BJ (cell line): Measurements from ENCODE around the gene TEC. TPM values are rescaled to one million over a fixed set of nuclear protein-coding genes. Genes with fewer than 3 reads are reported as not detected.

Experiments used
- CTCF ChIA-PET: fragments of 350-600 bp; formaldehyde crosslinking; extraction: SDS; loops from one replicate; lab custom pipeline; 2021; ENCODE audit warnings: antibody characterized with exemption, inconsistent platforms; lab: Yijun Ruan, JAX
- POLR2A ChIA-PET: fragments of 300-600 bp; sonication (Branson Sonifier 250); formaldehyde crosslinking; extraction: SDS; loops from one replicate; lab custom pipeline; 2021; ENCODE audit warnings: antibody characterized with exemption; lab: Charles Lee
- DNase-seq: peaks from one replicate; pipeline ENCODE4 v3.0.0-alpha.2; 2011; ENCODE audit warnings: low read depth
- H3K27me3 ChIP-seq: 2 replicates; pipeline ENCODE4 v1.6.0; 2011; ENCODE audit warnings: low read length; ENCODE audit not compliant: control insufficient read depth, insufficient read depth
- H3K36me3 ChIP-seq: 2 replicates; pipeline ENCODE4 v1.5.1; 2011; ENCODE audit warnings: low read length; ENCODE audit not compliant: control insufficient read depth, insufficient read depth
- H3K4me3 ChIP-seq: 2 replicates; pipeline ENCODE4 v1.5.1; 2011; ENCODE audit warnings: low read depth, mild to moderate bottlenecking, control low read depth, low read length
- polyA plus RNA-seq: library from polyadenylated mRNA; depleted of rRNA; stranded (reverse); fragments of >200 nt; gene quantifications from 2 replicates; pipeline ENCODE4 v1.2.3, GENCODE V29; 2011
- TF ChIP-seq, protein P1 (sequence below): IDR thresholded peaks from 2 replicates; pipeline ENCODE4 v1.5.1; 2011; ENCODE audit warnings: low read depth, mild to moderate bottlenecking, control low read depth, inconsistent platforms, low read length, moderate library complexity; ENCODE audit not compliant: insufficient read depth

Gene TEC
- polyA plus RNA-seq, 1 experiment = 0.20 TPM

DNA sequence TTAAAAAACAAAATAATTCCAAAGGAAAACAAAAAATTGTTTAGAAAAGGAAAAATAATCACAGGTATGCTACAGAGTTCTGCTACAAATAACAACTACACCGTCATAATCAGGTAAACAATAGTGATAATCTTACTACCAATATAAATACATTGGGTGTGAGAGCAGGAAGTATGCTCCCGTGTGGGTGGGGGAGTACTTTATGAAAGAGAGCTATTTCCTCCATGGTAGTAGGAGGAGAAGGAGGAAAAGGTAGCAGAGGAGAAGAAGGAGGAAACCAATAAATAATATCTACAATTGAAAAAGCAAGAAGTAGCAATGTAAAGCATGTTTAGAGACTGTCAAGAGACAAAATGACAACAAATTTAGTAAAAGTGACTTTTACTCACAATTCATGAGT lies 35.1 kb downstream of the TEC start:
- peaks cover 1% of the 10 kb centered on the region; the same call in 1 of the 2 replicates for H3K27me3 ChIP-seq
- ChIA-PET POLR2A (no interaction called here), CTCF (no interaction called here)
- no peak overlapping the region for H3K4me3 ChIP-seq
- H3K36me3 ChIP-seq = no peaks in the 10 kb centered on the region
- DNase-seq = no peak
- TF ChIP-seq, protein P1, sequence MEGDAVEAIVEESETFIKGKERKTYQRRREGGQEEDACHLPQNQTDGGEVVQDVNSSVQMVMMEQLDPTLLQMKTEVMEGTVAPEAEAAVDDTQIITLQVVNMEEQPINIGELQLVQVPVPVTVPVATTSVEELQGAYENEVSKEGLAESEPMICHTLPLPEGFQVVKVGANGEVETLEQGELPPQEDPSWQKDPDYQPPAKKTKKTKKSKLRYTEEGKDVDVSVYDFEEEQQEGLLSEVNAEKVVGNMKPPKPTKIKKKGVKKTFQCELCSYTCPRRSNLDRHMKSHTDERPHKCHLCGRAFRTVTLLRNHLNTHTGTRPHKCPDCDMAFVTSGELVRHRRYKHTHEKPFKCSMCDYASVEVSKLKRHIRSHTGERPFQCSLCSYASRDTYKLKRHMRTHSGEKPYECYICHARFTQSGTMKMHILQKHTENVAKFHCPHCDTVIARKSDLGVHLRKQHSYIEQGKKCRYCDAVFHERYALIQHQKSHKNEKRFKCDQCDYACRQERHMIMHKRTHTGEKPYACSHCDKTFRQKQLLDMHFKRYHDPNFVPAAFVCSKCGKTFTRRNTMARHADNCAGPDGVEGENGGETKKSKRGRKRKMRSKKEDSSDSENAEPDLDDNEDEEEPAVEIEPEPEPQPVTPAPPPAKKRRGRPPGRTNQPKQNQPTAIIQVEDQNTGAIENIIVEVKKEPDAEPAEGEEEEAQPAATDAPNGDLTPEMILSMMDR = no peak

DNA sequence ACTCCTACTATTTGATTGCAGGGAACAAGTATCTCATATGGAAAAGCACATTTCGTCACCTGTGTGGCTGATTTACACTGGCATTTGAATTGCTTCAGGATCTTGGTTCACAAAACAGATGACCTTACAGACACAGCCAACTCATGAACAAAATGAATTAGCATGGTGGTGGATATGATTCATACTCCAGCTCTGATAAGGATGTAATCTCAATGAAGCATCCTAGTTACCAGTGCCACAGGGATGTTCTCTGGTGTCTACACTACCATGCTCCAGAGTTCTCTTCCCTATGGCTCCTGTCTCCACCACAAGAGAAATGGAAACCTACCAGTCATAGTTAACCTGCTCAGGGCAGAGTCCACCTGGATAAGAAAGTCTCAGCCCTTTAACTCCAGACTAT lies 40.7 kb downstream of the TEC start:
- ChIA-PET CTCF (interaction anchor here (1.3 kb wide), 1 partner anchor 8 kb away, joined by 3 read pairs; no protein-coding TSS in a partner anchor), POLR2A (no interaction called here)
- no peak for DNase-seq
- Histone ChIP-seq H3K27me3 (peaks cover 1% of the 10 kb centered on the region; the same call in 1 of the 2 replicates), H3K4me3 (no peak overlapping the region), H3K36me3 (no peaks in the 10 kb centered on the region)
- TF ChIP-seq, protein P1 = no peak

DNA sequence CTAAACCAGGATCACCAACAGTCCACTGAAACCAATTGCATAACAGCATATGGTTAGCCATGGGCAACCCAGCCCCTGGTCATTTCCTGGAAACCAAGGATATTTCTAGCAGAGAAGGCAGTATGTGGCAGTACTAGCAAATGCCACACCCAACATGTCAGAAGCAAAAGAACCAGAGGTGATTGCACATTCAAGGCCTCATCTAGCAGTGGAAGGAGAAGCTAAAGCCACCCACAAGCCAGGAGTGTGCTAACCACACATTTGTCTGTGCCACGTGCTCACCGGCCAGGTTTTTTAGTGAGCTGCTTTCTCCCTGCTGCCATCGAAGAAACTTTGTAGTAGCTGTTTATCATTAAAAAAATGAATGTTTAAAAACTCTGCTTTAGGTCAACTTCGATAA lies 42.0 kb downstream of the TEC start:
- TF ChIP-seq, protein P1 = no peak
- Histone ChIP-seq H3K4me3 (no peak overlapping the region), H3K36me3 (no peaks in the 10 kb centered on the region), H3K27me3 (no peaks in the 10 kb centered on the region; the same call in 1 of the 2 replicates)
- ChIA-PET POLR2A (no interaction called here), CTCF (no interaction called here)
- no peak for DNase-seq

DNA sequence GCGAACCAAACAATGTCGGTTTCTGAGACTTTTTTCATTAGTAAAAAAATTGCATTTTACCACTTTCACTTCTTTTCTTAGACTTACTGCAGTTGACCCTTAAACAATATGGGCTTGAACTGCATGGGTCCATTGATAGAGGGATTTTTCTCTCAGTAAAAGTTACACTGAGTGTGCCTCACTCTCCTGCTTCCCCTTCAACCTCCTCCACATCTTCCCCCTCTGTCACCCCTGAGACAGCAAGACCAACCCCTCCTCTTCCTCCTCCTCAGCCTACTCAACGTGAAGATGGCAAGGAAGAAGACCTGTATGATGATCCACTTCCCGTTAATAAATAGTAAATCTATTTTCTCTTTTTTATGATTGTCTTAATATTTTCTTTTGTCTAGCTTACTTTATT lies 43.4 kb downstream of the TEC start:
- CTCF ChIA-PET = no interaction called here

DNA sequence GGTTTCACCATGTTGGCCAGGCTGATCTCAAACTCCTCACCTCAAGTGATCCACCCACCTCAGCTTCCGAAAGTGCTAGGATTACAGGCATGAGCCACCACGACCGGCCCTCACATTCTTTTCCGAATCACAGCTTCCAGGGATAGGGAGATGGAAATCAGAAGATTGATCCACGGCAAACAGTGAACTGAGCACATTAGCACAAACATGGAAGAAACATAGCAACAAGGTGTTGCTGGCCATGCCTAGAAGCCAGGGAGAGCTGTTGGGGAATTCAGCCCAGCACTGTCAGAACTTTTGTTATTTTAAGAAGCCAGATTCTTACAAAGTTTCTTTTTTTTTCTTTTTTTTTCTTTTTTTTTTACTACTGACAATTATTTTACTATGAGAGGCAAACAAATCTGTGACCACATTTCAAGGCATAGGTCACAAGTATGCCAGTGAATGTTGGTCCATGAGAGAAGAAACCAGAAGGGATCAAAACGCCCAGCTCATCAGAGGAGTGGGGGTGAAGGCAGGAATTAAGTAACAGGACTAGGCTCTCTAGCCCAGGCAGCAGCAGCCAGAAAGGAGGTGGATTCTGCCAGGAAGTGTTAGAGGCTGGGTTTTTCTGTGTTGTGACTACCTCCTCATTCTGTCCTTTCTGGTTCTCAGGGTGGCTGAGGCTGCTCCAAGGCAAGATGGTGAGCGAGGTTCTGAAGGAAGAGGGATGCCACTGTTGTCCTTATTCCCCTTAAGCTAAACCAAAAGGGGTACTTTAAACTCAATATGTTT lies 44.1 kb downstream of the TEC start:
- no peak for DNase-seq
- TF ChIP-seq, protein P1 = no peak
- H3K27me3 ChIP-seq = no peaks in the 10 kb centered on the region; the same call in 1 of the 2 replicates
- CTCF ChIA-PET = interaction anchor here (0.6 to 0.8 kb wide), 2 partner anchors 14 to 312 kb away, joined by 3 to 4 read pairs; no protein-coding TSS in a partner anchor
- POLR2A ChIA-PET = no interaction called here
- no peak overlapping the region for H3K4me3 ChIP-seq
- no peaks in the 10 kb centered on the region for H3K36me3 ChIP-seq

More for the DNA sequence above, 43.4 kb downstream of the TEC start:
- H3K27me3 ChIP-seq = no peaks in the 10 kb centered on the region; the same call in 1 of the 2 replicates
- H3K4me3 ChIP-seq = no peak overlapping the region
- DNase-seq = no peak
- no peaks in the 10 kb centered on the region for H3K36me3 ChIP-seq
- TF ChIP-seq, protein P1 = no peak
- POLR2A ChIA-PET = no interaction called here
